Lung (tissue), 12 donors: ENCODE results near the gene KCTD16. TPM values are rescaled to one million over a fixed set of nuclear protein-coding genes. Genes with fewer than 3 reads are reported as not detected.

Source experiments
- ATAC-seq: fragments of 200-7000 bp; cut with Tn5 transposase; one replicate; pipeline ENCODE4 v1.9.1; 2020; ENCODE audit warnings: moderate number of reproducible peaks; ENCODE audit not compliant: insufficient read depth, low FRiP score
- DNase-seq, 3 donors: peaks; one replicate each; pipeline ENCODE4 v3.0.0-alpha.2; 2013 to 2017
- H3K27ac ChIP-seq, 2 donors: one replicate each; pipeline ENCODE4 v1.5.1; 2013; ENCODE audit warnings: mild to moderate bottlenecking in 2 of 2, moderate library complexity in 2 of 2, control low read depth in 1 of 2, inconsistent platforms in 1 of 2, low read depth in 1 of 2, low read length in 1 of 2
- H3K27me3 ChIP-seq, 3 donors: one replicate each; pipeline ENCODE4 v1.5.1; 2013; ENCODE audit warnings: low read length in 2 of 3; ENCODE audit not compliant: control insufficient read depth in 3 of 3, insufficient read depth in 3 of 3
- H3K36me3 ChIP-seq, 4 donors: one replicate each; pipeline ENCODE4 v1.5.1; 2013; ENCODE audit warnings: low read length in 4 of 4, mild to moderate bottlenecking in 1 of 4, moderate library complexity in 1 of 4; ENCODE audit not compliant: control insufficient read depth in 4 of 4, insufficient read depth in 4 of 4
- H3K4me1 ChIP-seq, 5 donors: one replicate each; pipeline ENCODE4 v1.5.1; 2013; ENCODE audit warnings: low read length in 5 of 5, mild to moderate bottlenecking in 2 of 5, moderate library complexity in 1 of 5; ENCODE audit not compliant: control insufficient read depth in 5 of 5, insufficient read depth in 5 of 5
- H3K4me3 ChIP-seq: one replicate; pipeline ENCODE4 v1.5.1; 2013; ENCODE audit warnings: mild to moderate bottlenecking, control low read depth, moderate library complexity
- H3K9ac ChIP-seq, 2 donors: one replicate each; pipeline ENCODE4 v1.5.1; 2013; ENCODE audit warnings: low read length in 2 of 2, control low read depth in 1 of 2; ENCODE audit not compliant: insufficient read depth in 1 of 2
- H3K9me3 ChIP-seq, 4 donors: one replicate each; pipeline ENCODE4 v1.5.1; 2013; ENCODE audit warnings: low read length in 3 of 4, mild to moderate bottlenecking in 1 of 4, moderate library complexity in 1 of 4; ENCODE audit not compliant: control insufficient read depth in 4 of 4, insufficient read depth in 3 of 4
- CTCF ChIP-seq: IDR thresholded peaks from 2 replicates; pipeline ENCODE4 v1.5.1; 2012; ENCODE audit warnings: mild to moderate bottlenecking; ENCODE audit errors: control extremely low read depth, extremely low read depth
- WGBS, 2 donors: extraction: QIAGEN DNeasy Blood & Tissue Kit; methylation state at CpG; one replicate each; pipeline ENCODE4 v1.1.7; 2013; 5-methylcytosine and 5-hydroxymethylcytosine counted together
- polyA plus RNA-seq, 2 donors: library from polyadenylated mRNA; stranded (reverse); fragments of 200-250 nt; gene quantifications; one replicate each; pipeline ENCODE4 v1.2.1, GENCODE V29; 2013
- total RNA-seq, 2 donors: library from RNA; depleted of rRNA in 1 of 2; stranded (reverse); fragments of >200 nt in 1 of 2; gene quantifications; one replicate each; pipeline ENCODE4 v1.2.1, GENCODE V29; 2014 to 2021
- donor health status: control.
- donor health status: control.
- donor health status: Bipolar disorder and iron deficiency.
- donor health status: healthy.
- donor health status: DM: yes; HTN: yes; CAD: no.

The KCTD16 gene
- total and polyA plus RNA-seq, 4 donors = 0.07 to 0.63 (median 0.27) TPM

GRCh38 chr5:144390133-144390532 lies 219.5 kb downstream of the KCTD16 start:
- H3K27ac ChIP-seq = no peak overlapping the region
- DNase-seq = peak in 2 of 3 donors; percentile 5 to 17
- 8 to 16% methylated on average over 1 of the region's 1 CpG for WGBS, 2 donors

GRCh38 chr5:144391044-144391443 lies 220.4 kb downstream of the KCTD16 start:
- no peak for ATAC-seq

More at GRCh38 chr5:144390133-144390532, 219.5 kb downstream of the KCTD16 start:
- H3K4me3 ChIP-seq = no peak overlapping the region
- no peaks in the 10 kb centered on the region for H3K27me3 ChIP-seq
- ATAC-seq = no peak
- peaks cover 0 to 2% (median 0%) of the 10 kb centered on the region in 5 donors for H3K4me1 ChIP-seq
- no peak overlapping the region for H3K9ac ChIP-seq
- no peaks in the 10 kb centered on the region for H3K9me3 ChIP-seq
- H3K36me3 ChIP-seq = no peaks in the 10 kb centered on the region
- TF ChIP-seq CTCF = no peak

GRCh38 chr5:144393641-144394435 lies 223.2 kb downstream of the KCTD16 start:
- H3K9ac ChIP-seq = no peak overlapping the region
- H3K4me1 ChIP-seq = no peaks in the 10 kb centered on the region
- H3K27me3 ChIP-seq = peaks cover 0 to under 1% (median 0%) of the 10 kb centered on the region in 3 donors
- H3K27ac ChIP-seq = no peak overlapping the region
- WGBS, 2 donors = 81 to 87% methylated on average over 4 of the region's 4 CpGs
- no peak overlapping the region for H3K4me3 ChIP-seq
- no peaks in the 10 kb centered on the region for H3K36me3 ChIP-seq
- TF ChIP-seq CTCF = no peak
- ATAC-seq (no peak), DNase-seq (no peak)
- no peaks in the 10 kb centered on the region for H3K9me3 ChIP-seq

More at GRCh38 chr5:144391044-144391443, 220.4 kb downstream of the KCTD16 start:
- no peak for TF ChIP-seq CTCF
- H3K27me3 ChIP-seq = no peaks in the 10 kb centered on the region
- H3K9ac ChIP-seq = no peak overlapping the region
- DNase-seq = no peak
- H3K9me3 ChIP-seq = no peaks in the 10 kb centered on the region
- 81 to 88% methylated on average over 2 of the region's 2 CpGs for WGBS, 2 donors
- no peak overlapping the region for H3K4me3 ChIP-seq
- H3K36me3 ChIP-seq = no peaks in the 10 kb centered on the region
- H3K27ac ChIP-seq = no peak overlapping the region
- H3K4me1 ChIP-seq = no peaks in the 10 kb centered on the region
